ENCODE results near the gene ATR. TPM values are rescaled to one million over a fixed set of nuclear protein-coding genes. Genes with fewer than 3 reads are reported as not detected.
"Not testable (repeated sequence)": the region's sequence is repeated elsewhere in the genome, so short reads cannot be mapped to it uniquely, and the experiment has no call there.

ATR gene
- total RNA-seq, 1 experiment from 2014 or later = 74.4 TPM

DNA sequence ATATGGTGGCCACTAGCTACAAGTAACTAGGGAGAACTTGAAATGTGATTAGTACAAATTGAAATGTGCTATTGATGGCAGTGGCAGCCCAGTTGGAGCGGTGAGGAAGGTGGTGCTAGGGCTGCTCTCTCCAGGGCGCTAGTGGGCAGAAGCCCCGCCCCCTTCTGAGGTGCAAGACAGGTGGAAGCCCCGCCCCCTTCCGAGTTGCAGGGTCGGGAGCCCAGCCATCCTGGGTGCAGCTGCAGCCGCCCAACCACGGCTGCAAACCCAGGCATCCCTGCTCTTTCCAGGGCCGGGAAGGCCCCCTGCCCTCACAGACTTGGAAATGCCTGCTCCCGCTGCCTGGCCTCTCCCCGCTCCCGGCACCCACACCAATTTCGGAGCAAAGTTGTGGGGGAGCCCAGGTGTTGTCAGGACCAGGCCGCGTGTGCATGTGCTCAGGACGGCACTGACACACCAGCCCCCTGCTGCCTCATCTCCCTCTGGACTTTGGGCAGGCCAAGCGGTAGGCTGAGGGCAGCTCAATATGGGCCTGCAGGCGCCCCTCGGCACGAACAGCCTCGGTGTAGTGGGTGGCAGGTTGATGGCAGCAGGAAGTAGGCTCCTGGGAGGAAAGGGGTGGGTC lies 10.0 kb downstream of the ATR start:
- H3K4me1 ChIP-seq (ENCODE audit: low read length) = peaks cover 14% of the 10 kb centered on the region
- H4K20me1 ChIP-seq (ENCODE audit: insufficient read depth, low read depth, low read length) = peaks cover 3% of the 10 kb centered on the region; the same call in 1 of the 2 replicates
- H3K27me3 ChIP-seq (ENCODE audit: low read length) = no peaks in the 10 kb centered on the region
- peaks cover 35% of the 10 kb centered on the region for H3K36me3 ChIP-seq (ENCODE audit: insufficient read depth, low read length)
- no peak overlapping the region for H3K4me2 ChIP-seq (ENCODE audit: low read depth, low read length, poor library complexity, severe bottlenecking)
- no peak for DNase-seq
- no peaks in the 10 kb centered on the region for H3K9me3 ChIP-seq (ENCODE audit: low read length)
- no peaks in the 10 kb centered on the region for H3K9me2 ChIP-seq (replicated peaks; ENCODE audit: insufficient read depth, low read length)
- H3K4me3 ChIP-seq (ENCODE audit: low read length) = no peak overlapping the region
- H3K27ac ChIP-seq (ENCODE audit: low read length) = no peak overlapping the region
- H2AFZ ChIP-seq (ENCODE audit: low read length) = no peak overlapping the region
- H3K9ac ChIP-seq (ENCODE audit: low read length) = no peak overlapping the region
- peaks cover 91% of the 10 kb centered on the region for H3K79me2 ChIP-seq (ENCODE audit: low read length)

DNA sequence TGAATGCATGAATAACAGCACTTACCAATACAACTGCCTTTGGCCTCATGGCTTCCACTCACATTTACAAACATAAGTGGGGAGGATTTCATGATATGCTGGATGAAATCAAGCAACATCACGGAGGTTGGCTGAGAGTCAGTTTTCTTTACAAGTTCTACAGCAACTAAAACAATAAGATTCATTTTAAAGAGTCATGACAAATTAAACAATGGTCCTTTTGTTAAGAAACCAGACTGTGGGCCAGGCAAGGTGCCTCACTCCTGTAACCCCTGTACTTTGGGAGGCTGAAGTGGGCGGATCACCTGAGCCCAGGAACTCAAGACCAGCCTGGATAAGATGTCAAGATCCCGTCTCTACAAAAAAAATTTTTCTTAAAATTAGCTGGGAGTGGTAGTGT lies 12.4 kb downstream of the ATR start:
- Histone ChIP-seq H3K27ac (ENCODE audit: low read length) (no peak overlapping the region), H2AFZ (ENCODE audit: low read length) (no peak overlapping the region), H3K9me2 (replicated peaks; ENCODE audit: insufficient read depth, low read length) (no peaks in the 10 kb centered on the region), H3K79me2 (ENCODE audit: low read length) (peaks cover 74% of the 10 kb centered on the region), H3K9ac (ENCODE audit: low read length) (no peak overlapping the region), H4K20me1 (ENCODE audit: insufficient read depth, low read depth, low read length) (peaks cover 3% of the 10 kb centered on the region; the same call in 1 of the 2 replicates), H3K4me2 (ENCODE audit: low read depth, low read length, poor library complexity, severe bottlenecking) (no peak overlapping the region), H3K4me3 (ENCODE audit: low read length) (no peak overlapping the region), H3K9me3 (ENCODE audit: low read length) (no peaks in the 10 kb centered on the region), H3K36me3 (ENCODE audit: insufficient read depth, low read length) (peaks cover 53% of the 10 kb centered on the region), H3K4me1 (ENCODE audit: low read length) (peaks cover 14% of the 10 kb centered on the region), H3K27me3 (ENCODE audit: low read length) (no peaks in the 10 kb centered on the region)
- no peak for DNase-seq

DNA sequence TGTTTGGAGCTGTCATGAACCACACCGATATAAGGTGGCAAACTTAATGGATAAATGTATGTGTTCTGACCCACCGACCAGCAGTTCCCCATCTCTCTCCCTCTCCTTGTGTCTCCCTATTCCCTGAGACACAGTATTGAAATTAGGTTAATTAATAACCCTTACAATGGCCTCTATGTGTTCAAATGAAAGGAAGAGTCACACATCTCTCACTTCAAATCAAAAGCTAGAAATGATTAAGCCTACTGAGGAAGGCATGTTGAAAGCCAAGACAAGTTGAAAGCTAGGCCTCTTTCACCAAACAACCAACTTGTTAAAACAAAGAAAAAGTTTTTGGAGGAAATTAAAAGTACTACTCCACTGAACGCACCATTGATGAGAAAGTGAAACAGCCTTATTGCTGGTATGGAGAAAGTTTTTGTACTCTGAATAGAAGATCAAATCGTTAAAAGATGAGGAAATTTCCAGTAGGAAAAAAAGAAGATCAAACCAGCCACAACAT lies 15.0 kb downstream of the ATR start:
- Histone ChIP-seq H3K4me3 (ENCODE audit: low read length) (no peak overlapping the region), H3K27me3 (ENCODE audit: low read length) (no peaks in the 10 kb centered on the region), H3K4me2 (ENCODE audit: low read depth, low read length, poor library complexity, severe bottlenecking) (no peak overlapping the region), H3K9ac (ENCODE audit: low read length) (no peak overlapping the region), H3K36me3 (ENCODE audit: insufficient read depth, low read length) (peaks cover 75% of the 10 kb centered on the region), H3K27ac (ENCODE audit: low read length) (no peak overlapping the region), H3K9me3 (ENCODE audit: low read length) (no peaks in the 10 kb centered on the region), H3K79me2 (ENCODE audit: low read length) (peaks cover 48% of the 10 kb centered on the region), H3K4me1 (ENCODE audit: low read length) (no peaks in the 10 kb centered on the region), H4K20me1 (ENCODE audit: insufficient read depth, low read depth, low read length) (no peaks in the 10 kb centered on the region), H3K9me2 (replicated peaks; ENCODE audit: insufficient read depth, low read length) (no peaks in the 10 kb centered on the region), H2AFZ (ENCODE audit: low read length) (no peak overlapping the region)
- no peak for DNase-seq

DNA sequence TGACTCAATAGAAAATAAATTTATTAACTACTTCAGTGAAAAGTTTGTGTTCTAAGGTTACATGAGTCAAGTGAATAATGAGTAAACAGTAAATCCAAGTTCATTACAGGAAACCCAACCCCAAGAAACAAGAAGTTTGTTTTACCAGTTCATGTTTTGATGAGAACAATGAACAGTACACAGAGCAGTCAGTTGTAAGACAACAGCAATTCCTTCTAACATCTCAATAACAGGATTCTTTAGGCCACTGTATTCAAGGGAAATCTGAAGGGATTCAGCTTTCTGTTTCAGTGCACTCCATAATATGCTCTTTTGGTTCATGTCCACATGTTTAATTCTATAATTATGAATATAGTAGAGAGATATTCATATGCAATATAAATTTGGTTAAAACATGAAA lies 18.4 kb downstream of the ATR start:
- H4K20me1 ChIP-seq (ENCODE audit: insufficient read depth, low read depth, low read length) = no peaks in the 10 kb centered on the region

DNA sequence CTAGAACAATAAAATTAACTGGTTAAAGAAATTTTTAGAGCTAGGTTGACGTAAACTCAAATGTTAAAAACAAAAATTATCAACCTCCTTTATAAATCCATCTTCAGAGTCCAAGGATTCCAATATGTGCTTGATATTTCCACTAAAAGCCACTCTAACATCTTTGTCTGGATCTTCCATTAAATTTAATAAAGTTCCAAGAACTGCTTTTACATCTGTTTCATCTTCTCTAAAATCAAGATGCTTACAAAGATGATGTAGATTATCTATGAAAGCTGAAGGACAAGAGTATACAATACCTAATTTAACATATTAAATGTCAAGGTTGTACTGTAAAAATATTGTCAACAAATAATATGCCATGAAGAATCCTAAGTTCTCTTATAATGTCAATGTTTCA lies 24.8 kb downstream of the ATR start:
- Histone ChIP-seq H3K4me1 (ENCODE audit: low read length) (no peaks in the 10 kb centered on the region), H3K27ac (ENCODE audit: low read length) (no peak overlapping the region), H3K27me3 (ENCODE audit: low read length) (no peaks in the 10 kb centered on the region), H3K36me3 (ENCODE audit: insufficient read depth, low read length) (peaks cover 64% of the 10 kb centered on the region), H2AFZ (ENCODE audit: low read length) (no peak overlapping the region), H4K20me1 (ENCODE audit: insufficient read depth, low read depth, low read length) (no peaks in the 10 kb centered on the region), H3K9me2 (replicated peaks; ENCODE audit: insufficient read depth, low read length) (no peaks in the 10 kb centered on the region), H3K79me2 (ENCODE audit: low read length) (peaks cover 20% of the 10 kb centered on the region), H3K4me3 (ENCODE audit: low read length) (no peak overlapping the region), H3K9ac (ENCODE audit: low read length) (no peak overlapping the region), H3K4me2 (ENCODE audit: low read depth, low read length, poor library complexity, severe bottlenecking) (no peak overlapping the region), H3K9me3 (ENCODE audit: low read length) (no peaks in the 10 kb centered on the region)
- DNase-seq = no peak

More for the DNA sequence above, 18.4 kb downstream of the ATR start:
- Histone ChIP-seq H3K4me3 (ENCODE audit: low read length) (no peak overlapping the region), H3K79me2 (ENCODE audit: low read length) (peaks cover 21% of the 10 kb centered on the region), H3K9ac (ENCODE audit: low read length) (no peak overlapping the region), H3K9me3 (ENCODE audit: low read length) (no peaks in the 10 kb centered on the region), H3K4me2 (ENCODE audit: low read depth, low read length, poor library complexity, severe bottlenecking) (no peak overlapping the region), H2AFZ (ENCODE audit: low read length) (no peak overlapping the region), H3K36me3 (ENCODE audit: insufficient read depth, low read length) (peaks cover 81% of the 10 kb centered on the region), H3K9me2 (replicated peaks; ENCODE audit: insufficient read depth, low read length) (no peaks in the 10 kb centered on the region), H3K4me1 (ENCODE audit: low read length) (no peaks in the 10 kb centered on the region), H3K27ac (ENCODE audit: low read length) (no peak overlapping the region), H3K27me3 (ENCODE audit: low read length) (no peaks in the 10 kb centered on the region)
- DNase-seq = no peak

DNA sequence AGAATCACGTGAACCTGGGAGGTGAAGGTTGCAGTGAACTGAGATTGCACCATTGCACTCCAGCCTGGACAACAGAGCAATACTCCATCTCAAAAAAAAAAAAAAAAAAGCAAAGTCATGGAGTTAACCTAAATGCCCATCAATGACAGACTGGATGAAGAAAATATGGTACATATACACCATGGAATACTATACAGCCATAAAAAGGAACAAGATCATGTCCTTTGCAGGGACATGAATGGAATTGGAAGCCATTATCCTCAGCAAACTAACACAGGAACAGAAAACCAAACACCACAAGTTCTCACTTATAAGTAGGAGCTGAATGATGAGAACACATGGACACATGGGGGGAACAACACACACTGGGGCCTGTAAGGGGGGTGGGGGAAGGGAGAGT lies 26.0 kb downstream of the ATR start:
- H3K36me3 ChIP-seq (ENCODE audit: insufficient read depth, low read length) = peaks cover 66% of the 10 kb centered on the region
- not testable (repeated sequence) for H3K4me3 ChIP-seq (ENCODE audit: low read length); H3K9me2 ChIP-seq (replicated peaks; ENCODE audit: insufficient read depth, low read length)

DNA sequence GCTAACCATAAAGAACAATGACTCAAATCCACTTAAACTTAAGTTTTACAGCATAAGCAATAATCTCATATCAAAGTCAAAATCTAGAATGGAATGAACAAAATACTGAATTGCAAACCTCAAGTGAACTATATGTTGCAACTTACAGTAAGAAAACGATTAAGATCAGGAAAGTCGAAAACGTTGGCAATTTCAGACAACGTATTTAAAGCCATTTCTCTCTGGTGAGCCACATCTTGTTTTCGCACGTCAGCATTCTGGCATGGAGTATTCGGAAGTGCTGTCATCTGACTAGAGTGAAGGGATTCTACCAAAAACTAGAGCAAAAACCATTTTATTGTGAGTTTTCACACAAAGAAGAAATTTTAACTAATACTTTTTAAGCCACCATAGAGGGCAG lies 28.5 kb downstream of the ATR start:
- Histone ChIP-seq H3K4me3 (ENCODE audit: low read length) (no peak overlapping the region), H3K27me3 (ENCODE audit: low read length) (no peaks in the 10 kb centered on the region), H3K27ac (ENCODE audit: low read length) (no peak overlapping the region), H3K36me3 (ENCODE audit: insufficient read depth, low read length) (peaks cover 66% of the 10 kb centered on the region), H3K9me3 (ENCODE audit: low read length) (no peaks in the 10 kb centered on the region), H4K20me1 (ENCODE audit: insufficient read depth, low read depth, low read length) (no peaks in the 10 kb centered on the region), H3K79me2 (ENCODE audit: low read length) (peaks cover 15% of the 10 kb centered on the region), H3K4me2 (ENCODE audit: low read depth, low read length, poor library complexity, severe bottlenecking) (no peak overlapping the region), H3K9ac (ENCODE audit: low read length) (no peak overlapping the region), H3K4me1 (ENCODE audit: low read length) (no peaks in the 10 kb centered on the region), H2AFZ (ENCODE audit: low read length) (no peak overlapping the region), H3K9me2 (replicated peaks; ENCODE audit: insufficient read depth, low read length) (no peaks in the 10 kb centered on the region)
- no peak for DNase-seq

More for the DNA sequence above, 26.0 kb downstream of the ATR start:
- not testable (repeated sequence) for DNase-seq; H2AFZ ChIP-seq (ENCODE audit: low read length); H3K27ac ChIP-seq (ENCODE audit: low read length); H4K20me1 ChIP-seq (ENCODE audit: insufficient read depth, low read depth, low read length); H3K9ac ChIP-seq (ENCODE audit: low read length); H3K4me2 ChIP-seq (ENCODE audit: low read depth, low read length, poor library complexity, severe bottlenecking); H3K4me1 ChIP-seq (ENCODE audit: low read length); H3K27me3 ChIP-seq (ENCODE audit: low read length); H3K9me3 ChIP-seq (ENCODE audit: low read length)
- H3K79me2 ChIP-seq (ENCODE audit: low read length) = peaks cover 20% of the 10 kb centered on the region

DNA sequence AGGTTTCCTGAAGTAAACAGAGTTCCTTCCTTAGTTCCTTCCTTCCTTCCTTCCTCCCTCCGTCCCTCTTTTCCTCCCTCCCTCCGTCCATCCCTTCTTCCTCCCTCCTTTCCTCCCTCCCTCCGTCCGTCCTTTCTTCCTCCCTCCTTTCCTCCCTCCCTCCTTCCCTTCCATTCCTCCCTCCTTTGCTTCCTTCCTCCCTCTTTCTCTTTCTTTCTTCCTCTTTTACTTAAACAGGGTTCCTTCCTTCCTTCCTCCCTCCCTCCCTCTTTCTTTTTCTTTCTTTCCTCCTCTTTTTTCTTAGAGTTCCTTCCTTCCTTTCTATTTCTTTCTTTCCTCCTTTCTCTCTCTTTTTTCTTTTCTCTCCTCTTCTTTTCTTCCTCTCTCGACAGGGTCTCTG lies 35.2 kb downstream of the ATR start:
- Histone ChIP-seq H3K27me3 (ENCODE audit: low read length) (no peaks in the 10 kb centered on the region), H3K9me3 (ENCODE audit: low read length) (no peaks in the 10 kb centered on the region), H3K9me2 (replicated peaks; ENCODE audit: insufficient read depth, low read length) (no peaks in the 10 kb centered on the region), H3K27ac (ENCODE audit: low read length) (no peak overlapping the region), H3K4me3 (ENCODE audit: low read length) (no peak overlapping the region), H3K79me2 (ENCODE audit: low read length) (0 out of 2 replicates have a peak, but pooled peaks cover 3% of the 10 kb centered on the region), H4K20me1 (ENCODE audit: insufficient read depth, low read depth, low read length) (no peaks in the 10 kb centered on the region), H3K4me1 (ENCODE audit: low read length) (no peaks in the 10 kb centered on the region), H3K9ac (ENCODE audit: low read length) (no peak overlapping the region), H2AFZ (ENCODE audit: low read length) (no peak overlapping the region), H3K4me2 (ENCODE audit: low read depth, low read length, poor library complexity, severe bottlenecking) (no peak overlapping the region), H3K36me3 (ENCODE audit: insufficient read depth, low read length) (peaks cover 75% of the 10 kb centered on the region)
- no peak for DNase-seq
